Measurements from ENCODE around the gene HSP90B1.

DNA sequence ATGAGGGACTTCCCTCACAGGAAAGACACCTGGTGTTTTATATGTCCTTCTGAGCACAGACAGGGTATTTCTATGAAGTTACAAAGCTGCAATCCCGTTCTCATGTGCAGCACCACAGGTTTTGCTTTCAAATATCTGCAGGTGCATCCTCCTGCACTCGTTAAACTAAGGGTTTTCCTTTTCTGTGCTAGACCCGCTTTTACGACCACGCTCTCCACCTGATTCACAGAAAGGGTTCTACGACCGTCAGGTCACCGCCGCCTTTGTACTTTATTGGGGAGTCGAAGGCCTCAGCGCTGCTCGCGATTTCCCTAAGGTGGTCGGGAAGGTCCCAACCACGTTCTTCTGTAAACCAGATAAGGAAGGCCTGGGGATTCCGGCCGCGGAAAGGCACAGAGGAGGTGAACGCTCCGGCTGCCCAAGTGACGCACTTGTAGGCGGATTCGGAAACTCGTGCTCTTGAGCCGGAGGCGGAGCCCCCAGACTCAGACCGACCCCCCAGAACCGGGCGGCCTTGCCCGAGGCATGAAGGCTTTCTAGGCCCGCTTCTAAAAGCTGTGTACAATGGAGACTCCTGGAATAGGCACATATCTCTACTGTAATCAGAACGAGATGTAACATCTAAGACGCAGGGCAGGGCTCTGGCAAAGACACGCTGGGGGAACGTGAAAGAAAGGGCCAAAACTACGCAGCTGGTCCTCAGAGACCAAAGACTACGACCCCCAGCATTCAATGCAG lies 995 bp upstream of the HSP90B1 start:
- no peak for TF ChIP-seq TARDBP (CRISPR knock-in tag; IDR thresholded peaks at IDR 0.05)
- TF ChIP-seq FOXM1 (CRISPR knock-in tag; IDR thresholded peaks at IDR 0.05), result no peak
- TF ChIP-seq, protein P1, sequence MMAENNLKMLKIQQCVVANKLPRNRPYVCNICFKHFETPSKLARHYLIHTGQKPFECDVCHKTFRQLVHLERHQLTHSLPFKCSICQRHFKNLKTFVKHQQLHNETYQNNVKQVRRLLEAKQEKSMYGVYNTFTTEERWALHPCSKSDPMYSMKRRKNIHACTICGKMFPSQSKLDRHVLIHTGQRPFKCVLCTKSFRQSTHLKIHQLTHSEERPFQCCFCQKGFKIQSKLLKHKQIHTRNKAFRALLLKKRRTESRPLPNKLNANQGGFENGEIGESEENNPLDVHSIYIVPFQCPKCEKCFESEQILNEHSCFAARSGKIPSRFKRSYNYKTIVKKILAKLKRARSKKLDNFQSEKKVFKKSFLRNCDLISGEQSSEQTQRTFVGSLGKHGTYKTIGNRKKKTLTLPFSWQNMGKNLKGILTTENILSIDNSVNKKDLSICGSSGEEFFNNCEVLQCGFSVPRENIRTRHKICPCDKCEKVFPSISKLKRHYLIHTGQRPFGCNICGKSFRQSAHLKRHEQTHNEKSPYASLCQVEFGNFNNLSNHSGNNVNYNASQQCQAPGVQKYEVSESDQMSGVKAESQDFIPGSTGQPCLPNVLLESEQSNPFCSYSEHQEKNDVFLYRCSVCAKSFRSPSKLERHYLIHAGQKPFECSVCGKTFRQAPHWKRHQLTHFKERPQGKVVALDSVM (CRISPR knock-in tag; IDR thresholded peaks at IDR 0.05), result peak; percentile 25; the same call in 1 of the 2 replicates
- 0 out of 2 replicates have a peak, but pooled peaks have one; percentile 45 for TF ChIP-seq ZSCAN29 (CRISPR knock-in tag; conservative IDR thresholded peaks at IDR 0.05)
- TF ChIP-seq POLR2AphosphoS2 (IDR thresholded peaks at IDR 0.05; ENCODE audit: low read depth, low read length), result no peak
- no peak; the same call in 1 of the 2 replicates for TF ChIP-seq NR2F6 (IDR thresholded peaks at IDR 0.05)
- no peak for TF ChIP-seq NR2F6 (CRISPR knock-in tag; IDR thresholded peaks at IDR 0.05)
- TF ChIP-seq ZFP62 (CRISPR knock-in tag; IDR thresholded peaks at IDR 0.05), result no peak
- TF ChIP-seq, protein P2, sequence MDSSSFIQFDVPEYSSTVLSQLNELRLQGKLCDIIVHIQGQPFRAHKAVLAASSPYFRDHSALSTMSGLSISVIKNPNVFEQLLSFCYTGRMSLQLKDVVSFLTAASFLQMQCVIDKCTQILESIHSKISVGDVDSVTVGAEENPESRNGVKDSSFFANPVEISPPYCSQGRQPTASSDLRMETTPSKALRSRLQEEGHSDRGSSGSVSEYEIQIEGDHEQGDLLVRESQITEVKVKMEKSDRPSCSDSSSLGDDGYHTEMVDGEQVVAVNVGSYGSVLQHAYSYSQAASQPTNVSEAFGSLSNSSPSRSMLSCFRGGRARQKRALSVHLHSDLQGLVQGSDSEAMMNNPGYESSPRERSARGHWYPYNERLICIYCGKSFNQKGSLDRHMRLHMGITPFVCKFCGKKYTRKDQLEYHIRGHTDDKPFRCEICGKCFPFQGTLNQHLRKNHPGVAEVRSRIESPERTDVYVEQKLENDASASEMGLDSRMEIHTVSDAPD (CRISPR knock-in tag; IDR thresholded peaks at IDR 0.05), result no peak
- TF ChIP-seq RFX5 (IDR thresholded peaks at IDR 0.05; ENCODE audit: low read depth, low read length), result no peak
- TF ChIP-seq EP300 (IDR thresholded peaks at IDR 0.05; ENCODE audit: low read depth in 2 of 2, low read length in 2 of 2), result no peak
- TF ChIP-seq EP300 (CRISPR knock-in tag; IDR thresholded peaks at IDR 0.05; ENCODE audit: borderline replicate concordance), result no peak
- no peak for TF ChIP-seq TMF1 (CRISPR knock-in tag; IDR thresholded peaks at IDR 0.05; ENCODE audit: low read depth)
